Stomach (tissue), 4 donors: ENCODE results near the gene TLK1.

Source experiments
- EP300 ChIP-seq: sonication (generic); formaldehyde crosslinking; IDR thresholded peaks from one replicate; pipeline ENCODE4 v1.6.1; 2017; ENCODE audit warnings: antibody characterized with exemption
- POLR2A ChIP-seq, 4 donors: fragments of 450-650 bp; IDR thresholded peaks; one replicate each; pipeline ENCODE4 v1.6.1; 2016; ENCODE audit warnings: antibody characterized with exemption in 4 of 4, control low read depth in 2 of 4, mild to moderate bottlenecking in 1 of 4, moderate library complexity in 1 of 4
- TF ChIP-seq, protein P1 (sequence below), 7 experiments: fragments of 450-650 bp in 4 of 7; fragments of 200-600 bp in 3 of 7; sonication (generic) in 3 of 7; IDR thresholded peaks; one replicate each; pipeline ENCODE4 v1.5.1; 2016 to 2019; ENCODE audit warnings: antibody characterized with exemption in 7 of 7, control low read depth in 2 of 7, mild to moderate bottlenecking in 1 of 7

DNA sequence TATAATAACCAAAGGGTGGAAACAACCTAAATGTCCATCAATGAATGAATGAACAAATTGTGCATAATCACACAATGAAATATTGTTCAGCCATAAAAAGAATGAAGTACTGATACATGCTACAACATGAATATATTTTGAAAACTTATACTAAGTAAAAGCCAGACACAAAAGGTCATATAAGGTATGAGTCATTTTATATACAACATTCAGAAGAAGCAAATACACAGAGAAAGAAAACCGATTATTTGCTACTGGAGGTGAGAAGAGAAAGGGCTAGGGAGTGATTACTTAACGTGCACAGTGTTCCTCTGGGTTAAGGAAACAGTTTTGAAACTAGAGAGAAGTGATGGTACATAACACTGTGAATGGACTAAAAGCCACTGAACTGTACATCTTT lies 126.4 kb downstream of the TLK1 start:
- TF ChIP-seq EP300 (no peak), POLR2A (IDR thresholded peaks at IDR 0.05) (no peak)
- TF ChIP-seq, protein P1, sequence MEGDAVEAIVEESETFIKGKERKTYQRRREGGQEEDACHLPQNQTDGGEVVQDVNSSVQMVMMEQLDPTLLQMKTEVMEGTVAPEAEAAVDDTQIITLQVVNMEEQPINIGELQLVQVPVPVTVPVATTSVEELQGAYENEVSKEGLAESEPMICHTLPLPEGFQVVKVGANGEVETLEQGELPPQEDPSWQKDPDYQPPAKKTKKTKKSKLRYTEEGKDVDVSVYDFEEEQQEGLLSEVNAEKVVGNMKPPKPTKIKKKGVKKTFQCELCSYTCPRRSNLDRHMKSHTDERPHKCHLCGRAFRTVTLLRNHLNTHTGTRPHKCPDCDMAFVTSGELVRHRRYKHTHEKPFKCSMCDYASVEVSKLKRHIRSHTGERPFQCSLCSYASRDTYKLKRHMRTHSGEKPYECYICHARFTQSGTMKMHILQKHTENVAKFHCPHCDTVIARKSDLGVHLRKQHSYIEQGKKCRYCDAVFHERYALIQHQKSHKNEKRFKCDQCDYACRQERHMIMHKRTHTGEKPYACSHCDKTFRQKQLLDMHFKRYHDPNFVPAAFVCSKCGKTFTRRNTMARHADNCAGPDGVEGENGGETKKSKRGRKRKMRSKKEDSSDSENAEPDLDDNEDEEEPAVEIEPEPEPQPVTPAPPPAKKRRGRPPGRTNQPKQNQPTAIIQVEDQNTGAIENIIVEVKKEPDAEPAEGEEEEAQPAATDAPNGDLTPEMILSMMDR (IDR thresholded peaks at IDR 0.05) = no peak
